Activated CD8-positive, alpha-beta T cell treated with anti-CD3 and anti-CD28 coated beads for 36 hours (primary cell): Measurements from ENCODE around the gene SLC29A1. TPM values are rescaled to one million over a fixed set of nuclear protein-coding genes. Genes with fewer than 3 reads are reported as not detected.

Source experiments
- ATAC-seq: fragments of 200-7000 bp; cut with Tn5 transposase; one replicate; pipeline ENCODE4 v1.10.0; 2021; ENCODE audit warnings: mild to moderate bottlenecking, moderate library complexity
- CTCF ChIA-PET: fragments of 350-600 bp; sonication (Branson Sonifier 250); formaldehyde crosslinking; loops from one replicate; lab custom pipeline; 2021; ENCODE audit warnings: antibody characterized with exemption; lab: Charles Lee
- POLR2A ChIA-PET: fragments of 350-600 bp; sonication (Branson Sonifier 250); formaldehyde crosslinking; loops from one replicate; lab custom pipeline; 2021; ENCODE audit warnings: antibody characterized with exemption; lab: Charles Lee
- DNase-seq: peaks from one replicate; pipeline ENCODE4 v3.0.0-alpha.2; 2020
- H3K27ac Mint-ChIP-seq: one replicate; pipeline ENCODE4 v1.8.0; 2021; ENCODE audit warnings: mild to moderate bottlenecking, mixed read lengths
- H3K27me3 Mint-ChIP-seq: one replicate; pipeline ENCODE4 v1.8.0; 2021; ENCODE audit warnings: mixed read lengths
- H3K36me3 Mint-ChIP-seq: one replicate; pipeline ENCODE4 v1.8.0; 2021; ENCODE audit warnings: low read depth, mixed read lengths
- H3K4me1 Mint-ChIP-seq: one replicate; pipeline ENCODE4 v1.8.0; 2021; ENCODE audit warnings: low read depth, mixed read lengths
- H3K4me3 Mint-ChIP-seq: one replicate; pipeline ENCODE4 v1.8.0; 2021; ENCODE audit warnings: mild to moderate bottlenecking, moderate library complexity, mixed read lengths
- H3K9me3 Mint-ChIP-seq: one replicate; pipeline ENCODE4 v1.8.0; 2021; ENCODE audit warnings: mixed read lengths
- CTCF ChIP-seq: fragments of 200-600 bp; IDR thresholded peaks from one replicate; pipeline ENCODE4 v1.8.0; 2022; ENCODE audit warnings: antibody characterized with exemption, mild to moderate bottlenecking
- intact Hi-C: fragments of 100-400 bp; cut with micrococcal nuclease; formaldehyde crosslinking; loops from one replicate; pipeline ENCODE4 v1.10.0; 2022
- total RNA-seq, 2 experiments: library from RNA; stranded (reverse); gene quantifications; one replicate each; pipeline ENCODE4 v1.2.3, GENCODE V29; 2021

SLC29A1 gene
- total RNA-seq, 2 experiments from 2014 or later: 56.1 to 57.4 TPM

- H3K27me3 Mint-ChIP-seq: peaks cover 33% of the 10 kb centered on the region
- H3K4me3 Mint-ChIP-seq: no peak overlapping the region
- intact Hi-C loops: loop anchor here (1.0 to 5.0 kb wide), 3 partner anchors 37 to 189 kb away; no protein-coding TSS in a partner anchor
- POLR2A ChIA-PET: interaction anchor here (0.6 to 2.5 kb wide), 5 partner anchors 21 to 116 kb away, joined by 3 to 13 read pairs (median 3); partner anchors contain the start of gene HSP90AB1
- ATAC-seq: peak; percentile 15
- CTCF ChIA-PET: interaction anchor here (0.5 to 6.5 kb wide), 39 partner anchors 10 to 353 kb away, joined by 3 to 182 read pairs (median 4); partner anchors contain the start of genes AARS2, CDC5L, HSP90AB1 and SLC35B2
- TF ChIP-seq CTCF: peak; percentile 99
- peaks cover 13% of the 10 kb centered on the region for H3K36me3 Mint-ChIP-seq
- DNase-seq: peak; percentile 76
- H3K9me3 Mint-ChIP-seq: no peaks in the 10 kb centered on the region
- H3K27ac Mint-ChIP-seq: no peak overlapping the region
- peaks cover 27% of the 10 kb centered on the region for H3K4me1 Mint-ChIP-seq
Measured at GRCh38 chr6:44268095-44268628, 44.8 kb downstream of the SLC29A1 start.

GRCh38 chr6:44269178-44269920 is 46.0 kb downstream of the SLC29A1 start:
- POLR2A ChIA-PET: interaction anchor here (1.9 to 2.2 kb wide), 3 partner anchors 13 to 68 kb away, joined by 6 to 13 read pairs (median 8); partner anchors contain the start of genes HSP90AB1 and SLC35B2
- DNase-seq (no peak), ATAC-seq (no peak)
- Mint-ChIP-seq H3K9me3 (no peaks in the 10 kb centered on the region), H3K4me3 (peak overlapping the region; percentile 42), H3K36me3 (peaks cover 4% of the 10 kb centered on the region), H3K4me1 (peaks cover 24% of the 10 kb centered on the region), H3K27ac (no peak overlapping the region), H3K27me3 (peaks cover 41% of the 10 kb centered on the region)
- no peak for TF ChIP-seq CTCF
- intact Hi-C loops: loop anchor here (2.0 to 5.0 kb wide), 2 partner anchors 35 to 188 kb away; no protein-coding TSS in a partner anchor
- CTCF ChIA-PET: interaction anchor here (1.0 to 6.5 kb wide), 19 partner anchors 8 to 190 kb away, joined by 3 to 182 read pairs (median 6); partner anchors contain the start of genes AARS2, SLC35B2 and SPATS1

GRCh38 chr6:44269921-44270525 is 46.6 kb downstream of the SLC29A1 start, which contains the start of gene TMEM151B:
Gene TMEM151B, plus strand, starts transcription at chr6:44270450. Its CDS starts 293 bp downstream, at chr6:44270743.
- peaks cover 24% of the 10 kb centered on the region for H3K4me1 Mint-ChIP-seq
- ChIA-PET CTCF (interaction anchor here (1.4 to 6.5 kb wide), 8 partner anchors 13 to 185 kb away, joined by 3 to 182 read pairs (median 15); partner anchors contain the start of genes AARS2, SLC35B2 and SPATS1), POLR2A (interaction anchor here (1.0 to 2.1 kb wide), 4 partner anchors 13 to 68 kb away, joined by 3 to 8 read pairs (median 6); partner anchors contain the start of gene SLC35B2)
- no peaks in the 10 kb centered on the region for H3K9me3 Mint-ChIP-seq
- H3K36me3 Mint-ChIP-seq: no peaks in the 10 kb centered on the region
- no peak for ATAC-seq
- peak; percentile 43 for DNase-seq
- peaks cover 44% of the 10 kb centered on the region for H3K27me3 Mint-ChIP-seq
- H3K4me3 Mint-ChIP-seq: peak within 1 kb of the TSS; percentile 47
- TF ChIP-seq CTCF: no peak
- intact Hi-C loops: loop anchor here (2.0 to 5.0 kb wide), 2 partner anchors 35 to 187 kb away; no protein-coding TSS in a partner anchor
- no peak within 1 kb of the TSS for H3K27ac Mint-ChIP-seq

- ChIA-PET CTCF (interaction anchor here (1.2 to 6.5 kb wide), 6 partner anchors 14 to 185 kb away, joined by 3 to 182 read pairs (median 26); partner anchors contain the start of genes AARS2, SLC35B2 and SPATS1), POLR2A (interaction anchor here (1.0 to 2.1 kb wide), 4 partner anchors 14 to 67 kb away, joined by 3 to 8 read pairs (median 6); partner anchors contain the start of gene SLC35B2)
- ATAC-seq (no peak), DNase-seq (no peak)
- Mint-ChIP-seq H3K4me3 (peak overlapping the region; percentile 47), H3K4me1 (peaks cover 24% of the 10 kb centered on the region), H3K9me3 (no peaks in the 10 kb centered on the region), H3K27ac (no peak overlapping the region), H3K27me3 (peaks cover 44% of the 10 kb centered on the region), H3K36me3 (no peaks in the 10 kb centered on the region)
- intact Hi-C loops: no loop called here
- TF ChIP-seq CTCF: no peak
Measured at GRCh38 chr6:44270526-44271405, 47.4 kb downstream of the SLC29A1 start.
